Mesenchymal stem cell (in vitro differentiated cells and primary cell): ENCODE data around the gene KIRREL3.

Source experiments
- DNase-seq: peaks from one replicate; pipeline ENCODE4 v3.0.0-alpha.2; 2013
- H2AFZ ChIP-seq: one replicate; pipeline ENCODE4 v1.6.1; 2013; ENCODE audit warnings: low read depth, mild to moderate bottlenecking, control low read depth, inconsistent platforms, low read length, moderate library complexity
- H2AK5ac ChIP-seq: 2 replicates; pipeline ENCODE4 v1.6.1; 2013; ENCODE audit warnings: low read length, moderate library complexity, mild to moderate bottlenecking, inconsistent platforms; ENCODE audit not compliant: severe bottlenecking
- H2BK120ac ChIP-seq: one replicate; pipeline ENCODE4 v1.6.1; 2013; ENCODE audit warnings: low read depth, mild to moderate bottlenecking, inconsistent platforms, low read length, moderate library complexity
- H2BK12ac ChIP-seq, 2 experiments: one replicate each; pipeline ENCODE4 v1.6.1; 2013; ENCODE audit warnings: inconsistent platforms in 2 of 2, low read length in 2 of 2, mild to moderate bottlenecking in 2 of 2, moderate library complexity in 2 of 2, control low read depth in 1 of 2
- H2BK15ac ChIP-seq: one replicate; pipeline ENCODE4 v1.6.1; 2013; ENCODE audit warnings: mild to moderate bottlenecking, low read depth, inconsistent platforms; ENCODE audit not compliant: poor library complexity, severe bottlenecking
- H2BK5ac ChIP-seq: 2 replicates; pipeline ENCODE4 v1.6.1; 2013; ENCODE audit warnings: low read depth, mild to moderate bottlenecking, low read length, control low read depth, inconsistent platforms; ENCODE audit not compliant: poor library complexity, severe bottlenecking
- H3K14ac ChIP-seq, 2 experiments: one replicate each; pipeline ENCODE4 v1.6.1; 2013; ENCODE audit warnings: inconsistent platforms in 2 of 2, low read length in 2 of 2, control low read depth in 1 of 2, mild to moderate bottlenecking in 1 of 2, moderate library complexity in 1 of 2
- H3K18ac ChIP-seq, 2 experiments: one replicate each; pipeline ENCODE4 v1.6.1; 2013; ENCODE audit warnings: inconsistent platforms in 2 of 2, low read length in 2 of 2, control low read depth in 1 of 2, low read depth in 1 of 2, mild to moderate bottlenecking in 1 of 2
- H3K23ac ChIP-seq, 2 experiments: one replicate each; pipeline ENCODE4 v1.6.1; 2013; ENCODE audit warnings: inconsistent platforms in 2 of 2, low read length in 2 of 2, mild to moderate bottlenecking in 2 of 2, moderate library complexity in 2 of 2, control low read depth in 1 of 2
- H3K27ac ChIP-seq: 2 replicates; pipeline ENCODE4 v1.5.1; 2013; ENCODE audit warnings: mild to moderate bottlenecking, moderate library complexity, low read length, control low read depth, inconsistent platforms; ENCODE audit not compliant: poor library complexity, severe bottlenecking
- H3K27me3 ChIP-seq, 2 experiments: 2 replicates each; pipeline versions ENCODE4 v1.6.1 to v1.7.0; 2013; ENCODE audit warnings: low read length in 2 of 2, mild to moderate bottlenecking in 2 of 2, moderate library complexity in 2 of 2, control low read depth in 1 of 2, inconsistent platforms in 1 of 2; ENCODE audit not compliant: control insufficient read depth in 1 of 2, insufficient read depth in 1 of 2
- H3K36me3 ChIP-seq, 2 experiments: 2 replicates each; pipeline versions ENCODE4 v1.6.1 to v1.7.0; 2013; ENCODE audit warnings: low read length in 2 of 2, control low read depth in 1 of 2, inconsistent platforms in 1 of 2, low read depth in 1 of 2, mild to moderate bottlenecking in 1 of 2; ENCODE audit not compliant: insufficient read depth in 2 of 2, control insufficient read depth in 1 of 2
- H3K4ac ChIP-seq, 2 experiments: one replicate each; pipeline ENCODE4 v1.6.1; 2013; ENCODE audit warnings: inconsistent platforms in 2 of 2, low read length in 2 of 2, mild to moderate bottlenecking in 2 of 2, moderate library complexity in 2 of 2, control low read depth in 1 of 2, low read depth in 1 of 2
- H3K4me1 ChIP-seq: 2 replicates; pipeline ENCODE4 v1.6.1; 2013; ENCODE audit warnings: low read depth, low read length, control low read depth; ENCODE audit not compliant: control insufficient read depth, insufficient read depth
- H3K4me2 ChIP-seq: 2 replicates; pipeline ENCODE4 v1.6.1; 2013; ENCODE audit warnings: low read length, mild to moderate bottlenecking, inconsistent platforms; ENCODE audit not compliant: poor library complexity, severe bottlenecking
- H3K4me3 ChIP-seq, 2 experiments: 2 replicates each; pipeline versions ENCODE4 v1.5.1 to v1.7.0; 2013; ENCODE audit warnings: low read length in 2 of 2, mild to moderate bottlenecking in 2 of 2, control low read depth in 1 of 2, low read depth in 1 of 2; ENCODE audit not compliant: insufficient read depth in 1 of 2
- H3K79me1 ChIP-seq: replicated peaks from 2 replicates; pipeline ENCODE4 v1.6.1; 2013; ENCODE audit warnings: mild to moderate bottlenecking, control low read depth, low read length, inconsistent platforms; ENCODE audit not compliant: poor library complexity, severe bottlenecking
- H3K9ac ChIP-seq: 2 replicates; pipeline ENCODE4 v1.7.0; 2013; ENCODE audit warnings: mild to moderate bottlenecking, low read length, moderate library complexity
- H3K9me3 ChIP-seq: 2 replicates; pipeline ENCODE4 v1.7.0; 2013; ENCODE audit warnings: mild to moderate bottlenecking, low read length; ENCODE audit not compliant: control insufficient read depth
- H4K8ac ChIP-seq: one replicate; pipeline ENCODE4 v1.6.1; 2013; ENCODE audit warnings: inconsistent platforms, mild to moderate bottlenecking, low read length, moderate library complexity
- H4K91ac ChIP-seq: one replicate; pipeline ENCODE4 v1.6.1; 2013; ENCODE audit warnings: mild to moderate bottlenecking, low read length, inconsistent platforms
- WGBS: methylation state at CpG from one replicate; pipeline ENCODE4 v1.1.7; 2013; ENCODE audit warnings: mixed read lengths; 5-methylcytosine and 5-hydroxymethylcytosine counted together

KIRREL3 gene

DNA sequence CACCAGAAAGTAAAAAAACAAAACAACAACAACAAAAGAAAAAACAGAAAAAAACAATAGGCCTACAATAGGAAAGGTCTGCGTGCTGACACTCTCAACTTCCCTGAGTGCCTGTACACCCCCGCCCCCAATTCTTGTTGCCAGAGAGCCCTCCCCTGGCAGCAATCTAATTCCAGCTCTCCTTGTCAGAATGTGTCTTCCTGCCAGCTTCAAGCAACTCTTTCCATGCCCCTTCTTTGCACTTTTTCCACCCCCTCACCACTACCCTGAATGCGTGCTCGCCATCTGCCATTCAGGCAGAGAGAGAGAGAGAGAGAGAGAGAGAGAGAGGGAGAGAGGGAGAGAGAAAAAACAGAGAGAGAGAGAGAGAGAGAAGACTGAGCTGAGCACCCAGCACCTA lies 245.0 kb downstream of the KIRREL3 start:
- H3K36me3 ChIP-seq, result no peaks in the 10 kb centered on the region
- peaks cover 5% of the 10 kb centered on the region for H3K9me3 ChIP-seq
- H4K91ac ChIP-seq, result no peak overlapping the region
- no peak overlapping the region for H4K8ac ChIP-seq
- no peak overlapping the region for H2BK5ac ChIP-seq
- H3K4me2 ChIP-seq, result no peak overlapping the region
- peaks cover 1% of the 10 kb centered on the region for H3K4me1 ChIP-seq
- no peak overlapping the region for H3K9ac ChIP-seq
- H2BK120ac ChIP-seq, result no peak overlapping the region
- H3K27ac ChIP-seq, result no peak overlapping the region
- no peak overlapping the region for H3K4ac ChIP-seq
- H3K4me3 ChIP-seq, result no peak overlapping the region
- peaks cover 8% of the 10 kb centered on the region for H3K79me1 ChIP-seq
- no peak for DNase-seq
- no peak overlapping the region for H2BK15ac ChIP-seq
- whole genome bisulfite sequencing, result 70% methylated on average over 2 of the region's 4 CpGs
- no peak overlapping the region for H2BK12ac ChIP-seq
- H3K14ac ChIP-seq, result no peak overlapping the region
- no peaks in the 10 kb centered on the region for H3K27me3 ChIP-seq
- no peak overlapping the region for H2AFZ ChIP-seq
- no peak overlapping the region for H3K18ac ChIP-seq
- no peak overlapping the region for H2AK5ac ChIP-seq
- no peak overlapping the region for H3K23ac ChIP-seq

DNA sequence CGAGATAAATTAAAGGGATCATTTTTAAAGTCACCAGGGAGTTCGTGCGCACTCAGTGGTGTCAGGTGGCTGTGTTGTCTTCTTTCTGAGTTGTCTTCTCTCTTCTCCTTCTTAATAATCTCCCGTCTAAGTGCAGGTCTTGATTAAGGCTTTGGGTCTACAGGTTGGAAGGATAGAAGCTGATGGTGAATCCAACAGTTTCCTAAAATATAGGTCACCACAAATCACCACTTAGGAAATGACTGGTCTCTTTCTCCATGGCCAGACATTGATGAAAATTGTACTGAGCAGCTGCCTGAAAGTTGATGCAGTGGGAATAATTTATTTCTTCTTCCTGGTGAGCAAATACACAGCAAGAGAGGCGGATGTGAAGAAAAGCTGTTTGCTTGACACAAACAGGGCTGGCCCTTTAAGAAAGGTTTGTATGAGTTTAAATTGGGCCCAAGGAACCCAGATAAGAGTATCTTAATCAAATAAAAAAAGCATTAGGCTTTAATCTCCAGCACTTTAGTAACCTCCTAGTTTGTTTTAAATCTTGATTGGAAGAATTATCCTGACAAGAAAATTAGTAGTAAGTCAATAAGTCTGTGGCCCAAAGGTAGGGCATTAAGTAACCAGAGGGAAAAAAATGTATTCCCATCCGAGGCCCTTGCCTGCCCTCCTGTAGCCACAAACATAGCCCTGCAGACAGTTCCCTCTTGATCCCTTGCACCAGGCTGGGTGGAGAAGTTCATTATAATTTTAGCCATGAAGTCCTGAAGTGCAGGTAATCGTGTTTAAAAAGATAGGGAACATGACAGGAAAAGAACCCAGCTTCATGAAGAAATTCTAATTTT lies 245.8 kb downstream of the KIRREL3 start:
- Histone ChIP-seq H4K91ac (no peak overlapping the region), H3K18ac (no peak overlapping the region), H3K4me1 (peaks cover 1% of the 10 kb centered on the region), H3K14ac (no peak overlapping the region), H2BK120ac (no peak overlapping the region), H3K4me3 (no peak overlapping the region), H2BK15ac (no peak overlapping the region), H3K23ac (no peak overlapping the region), H3K27me3 (no peaks in the 10 kb centered on the region), H3K27ac (no peak overlapping the region), H4K8ac (no peak overlapping the region), H3K36me3 (no peaks in the 10 kb centered on the region), H3K4ac (no peak overlapping the region), H2AFZ (no peak overlapping the region), H3K9me3 (peaks cover 5% of the 10 kb centered on the region), H3K79me1 (peaks cover 8% of the 10 kb centered on the region), H3K4me2 (no peak overlapping the region), H3K9ac (no peak overlapping the region), H2AK5ac (no peak overlapping the region), H2BK12ac (no peak overlapping the region), H2BK5ac (no peak overlapping the region)
- no peak for DNase-seq
- 73% methylated on average over 6 of the region's 7 CpGs for WGBS

DNA sequence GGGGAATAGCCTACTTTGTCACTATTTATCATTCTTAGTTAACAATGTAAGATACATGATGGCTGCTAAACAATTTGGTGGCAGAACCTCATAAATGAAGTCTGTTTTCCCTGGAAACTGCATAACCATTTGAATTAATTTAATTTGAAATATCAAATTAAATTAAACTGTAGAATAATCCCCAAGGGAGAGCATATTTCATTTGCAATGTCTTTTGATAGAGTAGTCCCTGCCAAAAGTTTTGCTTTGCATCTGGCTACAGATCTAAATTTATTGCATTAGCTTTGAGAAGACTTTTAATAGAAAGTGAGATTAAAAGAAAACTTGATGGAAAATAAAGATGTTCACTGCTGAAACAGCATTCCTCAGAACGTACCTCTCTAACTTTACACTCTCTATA lies 246.6 kb downstream of the KIRREL3 start:
- Histone ChIP-seq H3K18ac (no peak overlapping the region), H3K27me3 (no peaks in the 10 kb centered on the region), H2AFZ (no peak overlapping the region), H3K9me3 (peaks cover 5% of the 10 kb centered on the region), H2BK5ac (no peak overlapping the region), H2BK15ac (no peak overlapping the region), H3K27ac (no peak overlapping the region), H3K14ac (no peak overlapping the region), H4K91ac (no peak overlapping the region), H3K36me3 (no peaks in the 10 kb centered on the region), H3K4me1 (peaks cover 1% of the 10 kb centered on the region), H2AK5ac (no peak overlapping the region), H3K23ac (no peak overlapping the region), H4K8ac (no peak overlapping the region), H3K4me2 (no peak overlapping the region), H2BK120ac (no peak overlapping the region), H2BK12ac (no peak overlapping the region), H3K79me1 (peaks cover 8% of the 10 kb centered on the region), H3K9ac (no peak overlapping the region), H3K4ac (no peak overlapping the region), H3K4me3 (no peak overlapping the region)
- no peak for DNase-seq
- WGBS, result 100% methylated on average over 1 of the region's 1 CpG

DNA sequence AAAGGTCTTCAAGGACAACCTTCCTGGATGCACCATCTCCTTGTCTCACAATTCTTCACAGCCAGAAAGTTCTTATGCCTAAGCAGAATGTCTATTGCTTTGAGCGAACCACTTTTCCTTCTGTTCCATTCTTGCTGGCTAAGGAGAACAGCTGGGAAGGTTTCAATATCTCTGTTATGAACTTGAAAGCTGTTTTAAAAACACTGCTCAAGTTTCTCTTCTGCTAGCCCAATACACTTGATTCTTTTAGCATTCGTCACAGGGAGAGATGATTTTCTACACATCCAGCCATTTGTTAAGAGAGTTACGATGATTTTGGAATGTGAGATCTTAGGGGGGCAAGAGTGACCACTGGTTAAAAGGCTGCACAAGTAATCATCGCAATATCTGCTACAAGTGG lies 249.3 kb downstream of the KIRREL3 start:
- Histone ChIP-seq H3K18ac (no peak overlapping the region), H2BK120ac (no peak overlapping the region), H2BK12ac (no peak overlapping the region), H2BK15ac (no peak overlapping the region), H3K4me2 (no peak overlapping the region), H3K27ac (no peak overlapping the region), H3K4me3 (no peak overlapping the region), H3K9me3 (peaks cover 5% of the 10 kb centered on the region), H2AK5ac (no peak overlapping the region), H3K9ac (peak overlapping the region; percentile 7), H3K36me3 (no peaks in the 10 kb centered on the region), H3K27me3 (no peaks in the 10 kb centered on the region), H3K4ac (no peak overlapping the region), H3K79me1 (peaks cover 4% of the 10 kb centered on the region), H2AFZ (no peak overlapping the region), H3K4me1 (peaks cover 1% of the 10 kb centered on the region), H4K8ac (no peak overlapping the region), H4K91ac (no peak overlapping the region), H2BK5ac (no peak overlapping the region), H3K14ac (no peak overlapping the region), H3K23ac (no peak overlapping the region)
- WGBS, result 90% methylated on average over 3 of the region's 4 CpGs
- DNase-seq, result no peak
